Right cardiac atrium (tissue), 5 donors: ENCODE data around the gene TTF1. TPM values are rescaled to one million over a fixed set of nuclear protein-coding genes. Genes with fewer than 3 reads are reported as not detected.

ENCODE experiments used
- ATAC-seq, 2 donors: fragments of 200-7000 bp; cut with Tn5 transposase; one replicate each; pipeline versions ENCODE4 v1.8.0 to v1.9.1; 2020; ENCODE audit warnings: moderate library complexity in 2 of 2, mild to moderate bottlenecking in 1 of 2
- DNase-seq, 3 donors: peaks; one replicate each; pipeline ENCODE4 v3.0.0-alpha.2; 2020
- H3K27ac ChIP-seq: one replicate; pipeline ENCODE4 v1.5.1; 2013; ENCODE audit warnings: mild to moderate bottlenecking, low read length, control low read depth, moderate library complexity
- H3K27me3 ChIP-seq: one replicate; pipeline ENCODE4 v1.6.1; 2013; ENCODE audit not compliant: control insufficient read depth, insufficient read depth
- H3K4me1 ChIP-seq: one replicate; pipeline ENCODE4 v1.6.1; 2013; ENCODE audit warnings: low read length; ENCODE audit not compliant: control insufficient read depth, insufficient read depth
- H3K4me3 ChIP-seq: one replicate; pipeline ENCODE4 v1.5.1; 2013; ENCODE audit warnings: low read length, control low read depth
- H3K9me3 ChIP-seq: one replicate; pipeline ENCODE4 v1.6.1; 2013; ENCODE audit warnings: low read length; ENCODE audit not compliant: control insufficient read depth
- WGBS: extraction: QIAGEN DNeasy Blood & Tissue Kit; methylation state at CpG from one replicate; pipeline ENCODE4 v1.1.7; 2013; 5-methylcytosine and 5-hydroxymethylcytosine counted together
- intact Hi-C, 4 donors: fragments of 100-400 bp; cut with DNase I; formaldehyde crosslinking; loops; one replicate each; pipeline versions ENCODE4 v1.11.0 to v1.14.0; 2022 to 2023
- long read RNA-seq, 4 donors: library from polyadenylated mRNA; unstranded; transcript quantifications; one replicate each; pipeline ENCODE4 v2.0.0, GENCODE V29; 2020 to 2021
- polyA plus RNA-seq: library from polyadenylated mRNA; stranded (reverse); fragments of 200-250 nt; gene quantifications from one replicate; pipeline ENCODE4 v1.2.3, GENCODE V29; 2013
- total RNA-seq, 4 donors: library from RNA; stranded (reverse); fragmentation: NEBNext Ultra II Directional; extraction: Animal tissue kit (Norgen Biotek cat#: 25700); gene quantifications; one replicate each; pipeline ENCODE4 v1.2.1, GENCODE V29; 2021
- donor health status: healthy with polysubstance abuse.
- donor health status: DM: no; HTN: yes; CAD: no.
- donor health status: DM: no; HTN: no; CAD: no.
- donor health status: DM: no; HTN: yes; CAD: no; lungs with severe emphysema.
- donor health status: DM: yes; HTN: yes; CAD: no.

Gene TTF1
- total RNA-seq (10 to 100 TPM; 13.4 to 21.1 (median 19.0) TPM), polyA plus RNA-seq (24.7 TPM)
- long read RNA-seq, donor 1, transcript TTF1-203 (10 exons, 1,780 nt): major isoform, 7 of 38 reads
- long read RNA-seq, donor 1, partial matches to known transcripts: 18 of 38 reads
- long read RNA-seq, donor 1, other reads (novel, unspliced or antisense): 9 of 38 reads
- long read RNA-seq, donor 2, partial matches to known transcripts: 2 of 5 reads
- long read RNA-seq, donor 2, other reads (novel, unspliced or antisense): 1 of 5 reads
- long read RNA-seq, donor 3, transcript TTF1-203 (10 exons, 1,780 nt): major isoform, 12 of 23 reads
- long read RNA-seq, donor 3, partial matches to known transcripts: 9 of 23 reads
- long read RNA-seq, donor 3, other reads (novel, unspliced or antisense): 2 of 23 reads
- long read RNA-seq, donor 4, transcript TTF1-201 (11 exons, 3,052 nt): major isoform, 5 of 8 reads
- long read RNA-seq, donor 4, partial matches to known transcripts: 1 of 8 reads
- long read RNA-seq, donor 4, other reads (novel, unspliced or antisense): 2 of 8 reads

GRCh38 chr9:132406554-132407122 is at the start of gene TTF1:
Gene TTF1 (minus strand): TSS chr9:132406840. CDS start chr9:132402821, 4,019 bp downstream.
- Histone ChIP-seq H3K9me3 (no peaks in the 10 kb centered on the region), H3K27ac (peak within 1 kb of the TSS; percentile 58), H3K27me3 (no peaks in the 10 kb centered on the region), H3K4me1 (peaks cover 13% of the 10 kb centered on the region), H3K4me3 (peak within 1 kb of the TSS; percentile 90)
- peak; percentile 92 to 97 (median 96) for DNase-seq
- intact Hi-C loops: no loop called here
- WGBS: under 1% methylated on average over 33 of the region's 33 CpGs
- ATAC-seq: peak; percentile 84 to 85

GRCh38 chr9:132456241-132456640 is 49.6 kb upstream of the TTF1 start:
- WGBS: 72% methylated on average over 8 of the region's 8 CpGs
- Histone ChIP-seq H3K4me3 (no peak overlapping the region), H3K4me1 (no peaks in the 10 kb centered on the region), H3K9me3 (no peaks in the 10 kb centered on the region), H3K27me3 (no peaks in the 10 kb centered on the region), H3K27ac (no peak overlapping the region)
- ATAC-seq: no peak
- DNase-seq: no peak
- intact Hi-C loops: no loop called here

GRCh38 chr9:132451276-132451675 is 44.6 kb upstream of the TTF1 start:
- 88% methylated on average over 10 of the region's 10 CpGs for WGBS
- intact Hi-C loops: no loop called here
- no peak for ATAC-seq
- DNase-seq: no peak
- Histone ChIP-seq H3K27me3 (no peaks in the 10 kb centered on the region), H3K9me3 (no peaks in the 10 kb centered on the region), H3K27ac (no peak overlapping the region), H3K4me3 (no peak overlapping the region), H3K4me1 (no peaks in the 10 kb centered on the region)

- Histone ChIP-seq H3K27me3 (no peaks in the 10 kb centered on the region), H3K4me1 (no peaks in the 10 kb centered on the region), H3K27ac (no peak overlapping the region), H3K9me3 (no peaks in the 10 kb centered on the region), H3K4me3 (no peak overlapping the region)
- DNase-seq (no peak), ATAC-seq (no peak)
- intact Hi-C loops: no loop called here
- 88% methylated on average over 4 of the region's 4 CpGs for WGBS
These were observed 41.3 kb upstream of the TTF1 start for GRCh38 chr9:132447902-132448301.

GRCh38 chr9:132447346-132447745 is 40.7 kb upstream of the TTF1 start:
- Histone ChIP-seq H3K4me1 (no peaks in the 10 kb centered on the region), H3K27me3 (no peaks in the 10 kb centered on the region), H3K9me3 (no peaks in the 10 kb centered on the region), H3K4me3 (no peak overlapping the region), H3K27ac (no peak overlapping the region)
- intact Hi-C loops: no loop called here
- DNase-seq (no peak), ATAC-seq (no peak)
- WGBS: 65% methylated on average over 20 of the region's 20 CpGs

- Histone ChIP-seq H3K4me1 (no peaks in the 10 kb centered on the region), H3K27me3 (no peaks in the 10 kb centered on the region), H3K4me3 (no peak overlapping the region), H3K27ac (no peak overlapping the region), H3K9me3 (no peaks in the 10 kb centered on the region)
- DNase-seq: no peak
- 94% methylated on average over 3 of the region's 3 CpGs for WGBS
- ATAC-seq: no peak
- intact Hi-C loops: no loop called here
These were observed 40.2 kb upstream of the TTF1 start for GRCh38 chr9:132446887-132447286.

- no peak overlapping the region for H3K27ac ChIP-seq
- H3K4me1 ChIP-seq: no peaks in the 10 kb centered on the region
- H3K27me3 ChIP-seq: no peaks in the 10 kb centered on the region
- intact Hi-C loops: no loop called here
- no peak for DNase-seq
- no peak overlapping the region for H3K4me3 ChIP-seq
- ATAC-seq: no peak
- WGBS: 52% methylated on average over 10 of the region's 10 CpGs
- H3K9me3 ChIP-seq: no peaks in the 10 kb centered on the region
These were observed 37.4 kb upstream of the TTF1 start for GRCh38 chr9:132443951-132444607.

- no peak for ATAC-seq
- H3K27ac ChIP-seq: no peak overlapping the region
- no peaks in the 10 kb centered on the region for H3K9me3 ChIP-seq
- 65% methylated on average over 10 of the region's 10 CpGs for WGBS
- no peaks in the 10 kb centered on the region for H3K4me1 ChIP-seq
- intact Hi-C loops: no loop called here
- DNase-seq: no peak
- H3K4me3 ChIP-seq: no peak overlapping the region
- H3K27me3 ChIP-seq: no peaks in the 10 kb centered on the region
These were observed 34.8 kb upstream of the TTF1 start for GRCh38 chr9:132441404-132441803.

- Histone ChIP-seq H3K4me1 (no peaks in the 10 kb centered on the region), H3K9me3 (no peaks in the 10 kb centered on the region), H3K4me3 (no peak overlapping the region), H3K27ac (no peak overlapping the region), H3K27me3 (no peaks in the 10 kb centered on the region)
- ATAC-seq (no peak), DNase-seq (no peak)
- WGBS: 83% methylated on average over 6 of the region's 6 CpGs
- intact Hi-C loops: no loop called here
These were observed 34.1 kb upstream of the TTF1 start for GRCh38 chr9:132440735-132441134.

- no peaks in the 10 kb centered on the region for H3K4me1 ChIP-seq
- no peak overlapping the region for H3K4me3 ChIP-seq
- H3K27ac ChIP-seq: no peak overlapping the region
- DNase-seq (no peak), ATAC-seq (no peak)
- intact Hi-C loops: no loop called here
- WGBS: 78% methylated on average over 4 of the region's 4 CpGs
- H3K9me3 ChIP-seq: no peaks in the 10 kb centered on the region
- H3K27me3 ChIP-seq: no peaks in the 10 kb centered on the region
These were observed 32.5 kb upstream of the TTF1 start for GRCh38 chr9:132439153-132439552.

- intact Hi-C loops: no loop called here
- DNase-seq (no peak), ATAC-seq (no peak)
- no peaks in the 10 kb centered on the region for H3K9me3 ChIP-seq
- WGBS: 71% methylated on average over 10 of the region's 10 CpGs
- no peak overlapping the region for H3K27ac ChIP-seq
- no peak overlapping the region for H3K4me3 ChIP-seq
- H3K27me3 ChIP-seq: no peaks in the 10 kb centered on the region
- peaks cover 1% of the 10 kb centered on the region for H3K4me1 ChIP-seq
These were observed 28.2 kb upstream of the TTF1 start for GRCh38 chr9:132434881-132435280.
